ENCODE data around the gene FGF12.

The FGF12 gene

GRCh38 chr3:192373032-192373431, 354.3 kb downstream of the FGF12 start:
- TF ChIP-seq HDGF (IDR thresholded peaks at IDR 0.05; ENCODE audit: borderline replicate concordance) = no peak
- TF ChIP-seq ELF4 (IDR thresholded peaks at IDR 0.05) = no peak
- no peak for TF ChIP-seq ZNF384 (IDR thresholded peaks at IDR 0.05)
- TF ChIP-seq FOXM1 (IDR thresholded peaks at IDR 0.05; ENCODE audit: borderline replicate concordance) = no peak
- no peak for TF ChIP-seq L3MBTL2 (conservative IDR thresholded peaks at IDR 0.05)
- no peak for TF ChIP-seq NFRKB (IDR thresholded peaks at IDR 0.05)
- TF ChIP-seq, protein P1, sequence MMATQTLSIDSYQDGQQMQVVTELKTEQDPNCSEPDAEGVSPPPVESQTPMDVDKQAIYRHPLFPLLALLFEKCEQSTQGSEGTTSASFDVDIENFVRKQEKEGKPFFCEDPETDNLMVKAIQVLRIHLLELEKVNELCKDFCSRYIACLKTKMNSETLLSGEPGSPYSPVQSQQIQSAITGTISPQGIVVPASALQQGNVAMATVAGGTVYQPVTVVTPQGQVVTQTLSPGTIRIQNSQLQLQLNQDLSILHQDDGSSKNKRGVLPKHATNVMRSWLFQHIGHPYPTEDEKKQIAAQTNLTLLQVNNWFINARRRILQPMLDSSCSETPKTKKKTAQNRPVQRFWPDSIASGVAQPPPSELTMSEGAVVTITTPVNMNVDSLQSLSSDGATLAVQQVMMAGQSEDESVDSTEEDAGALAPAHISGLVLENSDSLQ (IDR thresholded peaks at IDR 0.05) = no peak
- no peak for TF ChIP-seq TARDBP (IDR thresholded peaks at IDR 0.05)
- no peak for TF ChIP-seq CTBP1 (IDR thresholded peaks at IDR 0.05; ENCODE audit: borderline replicate concordance)
- no peak for TF ChIP-seq FOXK2 (IDR thresholded peaks at IDR 0.05)
- POLR2A ChIA-PET = no interaction called here
- no peak for DNase-seq (ENCODE audit: extremely low spot score)
- CTCF ChIA-PET = no interaction called here

GRCh38 chr3:192372616-192373015, 354.7 kb downstream of the FGF12 start:
- ChIA-PET POLR2A (no interaction called here), CTCF (interaction anchor here (0.7 kb wide), 1 partner anchor 68 kb away, joined by 3 read pairs; no protein-coding TSS in a partner anchor)
- DNase-seq (ENCODE audit: extremely low spot score) = no peak
- TF ChIP-seq ARNT (IDR thresholded peaks at IDR 0.05) = no peak
- TF ChIP-seq TARDBP (IDR thresholded peaks at IDR 0.05) = no peak
- no peak for TF ChIP-seq FOXA1 (IDR thresholded peaks at IDR 0.05)
- no peak for TF ChIP-seq ZNF384 (IDR thresholded peaks at IDR 0.05)
- TF ChIP-seq, protein P1 (IDR thresholded peaks at IDR 0.05) = no peak
- TF ChIP-seq NFRKB (IDR thresholded peaks at IDR 0.05) = no peak
- no peak for TF ChIP-seq SP1 (IDR thresholded peaks at IDR 0.05)
- no peak for TF ChIP-seq LEF1 (IDR thresholded peaks at IDR 0.05; ENCODE audit: borderline replicate concordance)
- TF ChIP-seq BHLHE40 (IDR thresholded peaks at IDR 0.05; ENCODE audit: borderline replicate concordance) = no peak
- no peak for TF ChIP-seq L3MBTL2 (conservative IDR thresholded peaks at IDR 0.05)
- no peak for TF ChIP-seq SUZ12 (IDR thresholded peaks at IDR 0.05)
- TF ChIP-seq FOXM1 (IDR thresholded peaks at IDR 0.05; ENCODE audit: borderline replicate concordance) = no peak
- no peak for TF ChIP-seq CTBP1 (IDR thresholded peaks at IDR 0.05; ENCODE audit: borderline replicate concordance)

GRCh38 chr3:192371870-192372400, 355.4 kb downstream of the FGF12 start:
- TF ChIP-seq CTBP1 (IDR thresholded peaks at IDR 0.05; ENCODE audit: borderline replicate concordance) (no peak), SP1 (IDR thresholded peaks at IDR 0.05) (no peak), ARNT (IDR thresholded peaks at IDR 0.05) (no peak), ELF4 (IDR thresholded peaks at IDR 0.05) (no peak), FOXK2 (IDR thresholded peaks at IDR 0.05) (no peak), FOXA1 (IDR thresholded peaks at IDR 0.05) (no peak), LEF1 (IDR thresholded peaks at IDR 0.05; ENCODE audit: borderline replicate concordance) (no peak), NFRKB (IDR thresholded peaks at IDR 0.05) (no peak), HDGF (IDR thresholded peaks at IDR 0.05; ENCODE audit: borderline replicate concordance) (no peak), ZNF384 (IDR thresholded peaks at IDR 0.05) (no peak), L3MBTL2 (conservative IDR thresholded peaks at IDR 0.05) (no peak), TARDBP (IDR thresholded peaks at IDR 0.05) (no peak), BHLHE40 (IDR thresholded peaks at IDR 0.05; ENCODE audit: borderline replicate concordance) (no peak), FOXM1 (IDR thresholded peaks at IDR 0.05; ENCODE audit: borderline replicate concordance) (no peak), SUZ12 (IDR thresholded peaks at IDR 0.05) (no peak)
- TF ChIP-seq, protein P1 (IDR thresholded peaks at IDR 0.05) = no peak
- no peak for DNase-seq (ENCODE audit: extremely low spot score)
- CTCF ChIA-PET = interaction anchor here (0.7 kb wide), 1 partner anchor 67 kb away, joined by 3 read pairs; no protein-coding TSS in a partner anchor
- POLR2A ChIA-PET = no interaction called here

GRCh38 chr3:192367616-192368015, 359.7 kb downstream of the FGF12 start:
- TF ChIP-seq SP1 (IDR thresholded peaks at IDR 0.05) = no peak
- TF ChIP-seq LEF1 (IDR thresholded peaks at IDR 0.05; ENCODE audit: borderline replicate concordance) = no peak
- no peak for TF ChIP-seq TARDBP (IDR thresholded peaks at IDR 0.05)
- no peak for TF ChIP-seq FOXM1 (IDR thresholded peaks at IDR 0.05; ENCODE audit: borderline replicate concordance)
- TF ChIP-seq SUZ12 (IDR thresholded peaks at IDR 0.05) = no peak
- TF ChIP-seq, protein P1 (IDR thresholded peaks at IDR 0.05) = no peak
- TF ChIP-seq ELF4 (IDR thresholded peaks at IDR 0.05) = no peak
- no peak for TF ChIP-seq ZNF384 (IDR thresholded peaks at IDR 0.05)
- TF ChIP-seq BHLHE40 (IDR thresholded peaks at IDR 0.05; ENCODE audit: borderline replicate concordance) = no peak
- no peak for TF ChIP-seq FOXA1 (IDR thresholded peaks at IDR 0.05)
- no peak for TF ChIP-seq NFRKB (IDR thresholded peaks at IDR 0.05)
- no peak for TF ChIP-seq CTBP1 (IDR thresholded peaks at IDR 0.05; ENCODE audit: borderline replicate concordance)
- no peak for TF ChIP-seq HDGF (IDR thresholded peaks at IDR 0.05; ENCODE audit: borderline replicate concordance)
- no peak for TF ChIP-seq L3MBTL2 (conservative IDR thresholded peaks at IDR 0.05)
- TF ChIP-seq FOXK2 (IDR thresholded peaks at IDR 0.05) = no peak
- no peak for TF ChIP-seq ARNT (IDR thresholded peaks at IDR 0.05)
- POLR2A ChIA-PET = no interaction called here
- CTCF ChIA-PET = no interaction called here
- no peak for DNase-seq (ENCODE audit: extremely low spot score)

DNA sequence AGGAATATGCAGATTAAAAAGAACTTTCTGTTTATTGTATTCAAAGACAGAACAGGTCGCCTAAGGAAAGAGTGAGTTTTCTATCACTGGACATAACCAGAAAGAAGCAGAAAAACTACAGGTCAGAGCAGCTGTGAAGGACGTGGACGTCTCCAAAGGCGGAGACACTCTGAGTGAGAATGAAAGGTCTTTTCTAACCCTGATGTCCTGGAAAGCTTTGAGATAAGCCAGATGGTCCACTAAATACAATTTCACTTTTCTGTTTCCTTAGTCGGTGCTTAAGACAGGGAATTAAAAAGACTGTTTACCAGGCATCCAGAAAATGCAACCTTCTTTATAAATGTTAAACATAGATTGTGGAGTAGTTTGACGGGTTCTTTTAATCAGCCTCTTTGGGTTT, 360.4 kb downstream of the FGF12 start:
- CTCF ChIA-PET = no interaction called here
- no peak for TF ChIP-seq HDGF (IDR thresholded peaks at IDR 0.05; ENCODE audit: borderline replicate concordance)
- TF ChIP-seq ARNT (IDR thresholded peaks at IDR 0.05) = no peak
- no peak for TF ChIP-seq SP1 (IDR thresholded peaks at IDR 0.05)
- no peak for TF ChIP-seq CTBP1 (IDR thresholded peaks at IDR 0.05; ENCODE audit: borderline replicate concordance)
- TF ChIP-seq FOXK2 (IDR thresholded peaks at IDR 0.05) = no peak
- no peak for TF ChIP-seq ELF4 (IDR thresholded peaks at IDR 0.05)
- no peak for TF ChIP-seq L3MBTL2 (conservative IDR thresholded peaks at IDR 0.05)
- TF ChIP-seq FOXA1 (IDR thresholded peaks at IDR 0.05) = no peak
- no peak for TF ChIP-seq TARDBP (IDR thresholded peaks at IDR 0.05)
- TF ChIP-seq NFRKB (IDR thresholded peaks at IDR 0.05) = no peak
- no peak for TF ChIP-seq LEF1 (IDR thresholded peaks at IDR 0.05; ENCODE audit: borderline replicate concordance)
- TF ChIP-seq ZNF384 (IDR thresholded peaks at IDR 0.05) = no peak
- TF ChIP-seq, protein P1 (IDR thresholded peaks at IDR 0.05) = no peak
- no peak for TF ChIP-seq FOXM1 (IDR thresholded peaks at IDR 0.05; ENCODE audit: borderline replicate concordance)
- DNase-seq (ENCODE audit: extremely low spot score) = no peak
- POLR2A ChIA-PET = no interaction called here
